Panc1 (cell line): Measurements from ENCODE around the gene LHPP. TPM values are rescaled to one million over a fixed set of nuclear protein-coding genes. Genes with fewer than 3 reads are reported as not detected.

Experiments used
- ATAC-seq: fragments of 200-7000 bp; cut with Tn5 transposase; 2 replicates; pipeline ENCODE4 v1.9.1; 2020; ENCODE audit warnings: mild to moderate bottlenecking, moderate library complexity
- BruUV-seq: library from RNA; stranded (reverse); fragments of 400-500 nt; replicated peaks from 2 replicates; lab custom pipeline; 2021; lab: Mats Ljungman, UMichigan
- CTCF ChIA-PET: fragments of 300-600 bp; sonication (Branson Sonifier 250); formaldehyde crosslinking; loops from one replicate; lab custom pipeline; 2022; ENCODE audit warnings: antibody characterized with exemption; lab: Charles Lee
- POLR2A ChIA-PET: fragments of 300-600 bp; sonication (Branson Sonifier 250); formaldehyde crosslinking; loops from one replicate; lab custom pipeline; 2022; ENCODE audit warnings: antibody characterized with exemption; lab: Charles Lee
- DNase-seq: peaks from one replicate; pipeline ENCODE4 v3.0.0-alpha.2; 2010; ENCODE audit warnings: low read depth, low spot score
- H3K27ac ChIP-seq: 2 replicates; pipeline ENCODE4 v1.5.1; 2011; ENCODE audit warnings: mild to moderate bottlenecking, low read length, inconsistent platforms
- H3K27me3 ChIP-seq: fragments of 200-500 bp; sonication (Bioruptor generic); 2 replicates; pipeline ENCODE4 v1.6.0; 2014; ENCODE audit warnings: low read length, inconsistent platforms; ENCODE audit not compliant: control insufficient read depth, insufficient read depth
- H3K36me3 ChIP-seq: fragments of 200-500 bp; sonication (Bioruptor generic); 2 replicates; pipeline ENCODE4 v1.5.1; 2014; ENCODE audit warnings: inconsistent platforms, mild to moderate bottlenecking, low read length, moderate library complexity; ENCODE audit not compliant: control insufficient read depth, insufficient read depth
- H3K4me1 ChIP-seq: 2 replicates; pipeline ENCODE4 v1.5.1; 2011; ENCODE audit warnings: inconsistent platforms, mild to moderate bottlenecking, low read length, moderate library complexity; ENCODE audit not compliant: control insufficient read depth, insufficient read depth
- H3K4me3 ChIP-seq, 2 experiments: 2 replicates each; pipeline ENCODE4 v1.5.1; 2011 to 2012; ENCODE audit warnings: low read depth in 2 of 2, low read length in 2 of 2, mild to moderate bottlenecking in 2 of 2, inconsistent platforms in 1 of 2, moderate library complexity in 1 of 2
- H3K9me3 ChIP-seq: fragments of 200-500 bp; sonication (Bioruptor generic); 2 replicates; pipeline ENCODE4 v1.5.1; 2014; ENCODE audit warnings: low read depth, mild to moderate bottlenecking, inconsistent platforms, low read length, moderate library complexity; ENCODE audit not compliant: control insufficient read depth, insufficient read depth
- CTCF ChIP-seq: fragments of 450-650 bp; IDR thresholded peaks from 2 replicates; pipeline ENCODE4 v1.5.1; 2017; ENCODE audit warnings: mild to moderate bottlenecking
- POLR2AphosphoS5 ChIP-seq: IDR thresholded peaks from 2 replicates; pipeline ENCODE4 v1.6.1; 2012; ENCODE audit warnings: mild to moderate bottlenecking, low read depth, low read length, moderate library complexity
- REST ChIP-seq, 2 experiments: IDR thresholded peaks; 2 replicates each; pipeline ENCODE4 v1.6.1; 2011 to 2012; ENCODE audit warnings: low read depth in 2 of 2, control low read depth in 1 of 2, low read length in 1 of 2, mild to moderate bottlenecking in 1 of 2, moderate library complexity in 1 of 2; ENCODE audit not compliant: insufficient read depth in 1 of 2
- SIN3A ChIP-seq: IDR thresholded peaks from 2 replicates; pipeline ENCODE4 v1.6.1; 2012; ENCODE audit warnings: low read depth, mild to moderate bottlenecking, low read length, moderate library complexity, borderline replicate concordance; ENCODE audit not compliant: insufficient read depth
- TCF7L2 ChIP-seq: IDR thresholded peaks from 2 replicates; pipeline ENCODE4 v1.6.1; 2011; ENCODE audit warnings: mild to moderate bottlenecking, low read depth, low read length, inconsistent platforms
- in situ Hi-C: cut with HindIII; loops from 2 replicates; pipeline ENCODE4 v1.10.0; 2016; ENCODE audit warnings: low sequenced_read_pairs, low pct_unique_long_range_greater_than_20kb
- intact Hi-C: fragments of 100-400 bp; cut with micrococcal nuclease; formaldehyde crosslinking; loops from one replicate; pipeline ENCODE4 v1.10.0; 2022; ENCODE audit not compliant: unreplicated experiment
- total RNA-seq: library from RNA; stranded (reverse); gene quantifications from one replicate; pipeline ENCODE4 v1.2.1, GENCODE V29; 2021; ENCODE audit not compliant: unreplicated experiment

LHPP gene
- total RNA-seq, 1 experiment from 2014 or later: 15.0 TPM

GRCh38 chr10:124643330-124644009 is 181.8 kb downstream of the LHPP start:
- Histone ChIP-seq H3K9me3 (no peaks in the 10 kb centered on the region), H3K4me1 (peaks cover 21% of the 10 kb centered on the region), H3K27me3 (no peaks in the 10 kb centered on the region), H3K27ac (no peak overlapping the region), H3K36me3 (no peaks in the 10 kb centered on the region), H3K4me3 (no peak overlapping the region)
- BruUV-seq: no TSS peak
- intact Hi-C loops (no loop called here), in situ Hi-C loops (no loop called here)
- no peak for TF ChIP-seq REST (IDR thresholded peaks at IDR 0.05; ENCODE audit: insufficient read depth in 1 of 2, low read depth in 2 of 2, low read length in 1 of 2)
- TF ChIP-seq TCF7L2: no peak
- TF ChIP-seq POLR2AphosphoS5: no peak
- no peak for TF ChIP-seq CTCF
- no peak for TF ChIP-seq SIN3A
- ATAC-seq (no peak), DNase-seq (no peak)
- CTCF ChIA-PET: no interaction called here
- POLR2A ChIA-PET: no interaction called here

- Histone ChIP-seq H3K4me1 (peaks cover 22% of the 10 kb centered on the region), H3K4me3 (no peak overlapping the region), H3K27me3 (no peaks in the 10 kb centered on the region), H3K27ac (no peak overlapping the region), H3K9me3 (no peaks in the 10 kb centered on the region), H3K36me3 (no peaks in the 10 kb centered on the region)
- ChIA-PET POLR2A (no interaction called here), CTCF (no interaction called here)
- no TSS peak for BruUV-seq
- ATAC-seq (no peak), DNase-seq (no peak)
- intact Hi-C loops (no loop called here), in situ Hi-C loops (no loop called here)
- TF ChIP-seq POLR2AphosphoS5 (no peak), SIN3A (no peak), REST (IDR thresholded peaks at IDR 0.05; ENCODE audit: insufficient read depth in 1 of 2, low read depth in 2 of 2, low read length in 1 of 2) (no peak), TCF7L2 (no peak), CTCF (no peak)
These were observed 182.6 kb downstream of the LHPP start for GRCh38 chr10:124644236-124644635.
